HG03095 (cell line): ENCODE results near the gene ARHGAP20.
A peak's percentile ranks its signal among the peaks of the same experiment; 100 is the strongest.
"Not testable (repeated sequence)": the region's sequence is repeated elsewhere in the genome, so short reads cannot be mapped to it uniquely, and the experiment has no call there.

Source experiments
- ATAC-seq: cut with Tn5 transposase; IDR thresholded peaks from one replicate; pipeline ENCODE4 v1.9.1; 2021; ENCODE audit warnings: moderate library complexity; ENCODE audit not compliant: unreplicated experiment

Gene ARHGAP20

GRCh38 chr11:110716361-110716760 is 4.1 kb upstream of the ARHGAP20 start:
- ATAC-seq: no peak

- no peak for ATAC-seq
These were observed 3.3 kb upstream of the ARHGAP20 start for GRCh38 chr11:110715541-110715940.

- ATAC-seq: no peak
These were observed 1.2 kb upstream of the ARHGAP20 start for GRCh38 chr11:110713449-110713776.

GRCh38 chr11:110712659-110713448 is 617 bp upstream of the ARHGAP20 start:
- ATAC-seq: peak; percentile 35

GRCh38 chr11:110711448-110711775 is 825 bp downstream of the ARHGAP20 start:
- no peak for ATAC-seq

GRCh38 chr11:110710628-110711381 is 1.4 kb downstream of the ARHGAP20 start:
- no peak for ATAC-seq

- no peak for ATAC-seq
These were observed 7.9 kb downstream of the ARHGAP20 start for GRCh38 chr11:110704210-110704864.

GRCh38 chr11:110691926-110692325 is 20.3 kb downstream of the ARHGAP20 start:
- no peak for ATAC-seq

- ATAC-seq: no peak
These were observed 22.9 kb downstream of the ARHGAP20 start for GRCh38 chr11:110689306-110689705.

GRCh38 chr11:110679323-110679975 is 32.8 kb downstream of the ARHGAP20 start:
- no peak for ATAC-seq

GRCh38 chr11:110675548-110675947 is 36.7 kb downstream of the ARHGAP20 start:
- ATAC-seq: no peak

GRCh38 chr11:110665689-110666465 is 46.4 kb downstream of the ARHGAP20 start:
- no peak for ATAC-seq

GRCh38 chr11:110655967-110656366 is 56.3 kb downstream of the ARHGAP20 start:
- ATAC-seq: no peak

- no peak for ATAC-seq
These were observed 57.8 kb downstream of the ARHGAP20 start for GRCh38 chr11:110654456-110654855.

- no peak for ATAC-seq
These were observed 67.0 kb downstream of the ARHGAP20 start for GRCh38 chr11:110645253-110645652.

GRCh38 chr11:110634370-110634769 is 77.9 kb downstream of the ARHGAP20 start:
- ATAC-seq: no peak

- ATAC-seq: no peak
These were observed 80.7 kb downstream of the ARHGAP20 start for GRCh38 chr11:110631551-110631950.

GRCh38 chr11:110629594-110629993 is 82.6 kb downstream of the ARHGAP20 start:
- no peak for ATAC-seq

GRCh38 chr11:110621826-110622225 is 90.4 kb downstream of the ARHGAP20 start:
- no peak for ATAC-seq

- ATAC-seq: not testable (repeated sequence)
These were observed 92.9 kb downstream of the ARHGAP20 start for GRCh38 chr11:110619366-110619765.

GRCh38 chr11:110614031-110614430 is 98.2 kb downstream of the ARHGAP20 start:
- no peak for ATAC-seq
